AG04450 (cell line): ENCODE measurements around the gene SGCG. TPM values are rescaled to one million over a fixed set of nuclear protein-coding genes. Genes with fewer than 3 reads are reported as not detected.

Experiments used
- CTCF ChIA-PET: fragments of 300-600, 350-600 bp; formaldehyde crosslinking; extraction: SDS; loops from one replicate; lab custom pipeline; 2022; ENCODE audit warnings: antibody characterized with exemption, inconsistent platforms; lab: Charles Lee
- POLR2A ChIA-PET: fragments of 350-600 bp; formaldehyde crosslinking; extraction: SDS; loops from one replicate; lab custom pipeline; 2021; ENCODE audit warnings: antibody characterized with exemption, inconsistent platforms; lab: Yijun Ruan, JAX
- DNase-seq: peaks from one replicate; pipeline ENCODE4 v3.0.0-alpha.2; 2011; ENCODE audit warnings: low read depth, low spot score
- H3K27ac ChIP-seq: one replicate; pipeline ENCODE4 v1.5.1; 2012; ENCODE audit warnings: low read depth, low read length, control low read depth
- H3K27me3 ChIP-seq: one replicate; pipeline ENCODE4 v1.6.0; 2012; ENCODE audit warnings: low read length; ENCODE audit not compliant: control insufficient read depth, insufficient read depth
- H3K4me3 ChIP-seq: 2 replicates; pipeline ENCODE4 v1.5.1; 2011; ENCODE audit warnings: mild to moderate bottlenecking, low read depth, low read length, control low read depth
- H3K9me3 ChIP-seq: 2 replicates; pipeline ENCODE4 v1.5.1; 2012; ENCODE audit warnings: low read length; ENCODE audit not compliant: control insufficient read depth, insufficient read depth
- polyA plus RNA-seq: library from polyadenylated mRNA; depleted of rRNA; stranded (reverse); fragments of >200 nt; gene quantifications from 2 replicates; pipeline ENCODE4 v1.2.3, GENCODE V29; 2011
- TF ChIP-seq, protein P1 (sequence below): IDR thresholded peaks from 2 replicates; pipeline ENCODE4 v1.5.1; 2011; ENCODE audit warnings: low read depth, low read length, control low read depth, inconsistent platforms

Gene SGCG
- polyA plus RNA-seq, 1 experiment, result 0.10 TPM

DNA sequence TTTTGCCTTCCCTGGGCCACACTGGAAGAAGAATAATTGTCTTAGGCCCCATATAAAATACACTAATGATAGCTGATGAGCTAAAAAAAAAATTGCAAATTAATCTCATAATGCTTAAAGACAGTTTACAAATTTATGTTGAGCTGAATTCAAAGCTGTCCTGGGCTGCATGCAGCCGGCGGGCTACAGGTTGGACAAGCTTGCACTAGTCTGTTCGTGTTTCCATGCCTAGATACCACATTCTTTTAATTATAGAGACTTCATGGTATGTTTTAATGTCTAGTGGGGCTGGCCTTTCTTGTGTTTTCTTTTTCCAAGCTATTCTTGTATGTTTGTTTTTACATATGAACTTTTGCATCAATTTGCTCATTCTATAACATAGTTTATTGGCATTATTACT is 90.6 kb downstream of the SGCG start:
- no peaks in the 10 kb centered on the region for H3K27me3 ChIP-seq
- POLR2A ChIA-PET, result no interaction called here
- H3K4me3 ChIP-seq, result no peak overlapping the region
- H3K9me3 ChIP-seq, result no peaks in the 10 kb centered on the region
- CTCF ChIA-PET, result no interaction called here
- no peak for DNase-seq
- no peak overlapping the region for H3K27ac ChIP-seq
- TF ChIP-seq, protein P1, sequence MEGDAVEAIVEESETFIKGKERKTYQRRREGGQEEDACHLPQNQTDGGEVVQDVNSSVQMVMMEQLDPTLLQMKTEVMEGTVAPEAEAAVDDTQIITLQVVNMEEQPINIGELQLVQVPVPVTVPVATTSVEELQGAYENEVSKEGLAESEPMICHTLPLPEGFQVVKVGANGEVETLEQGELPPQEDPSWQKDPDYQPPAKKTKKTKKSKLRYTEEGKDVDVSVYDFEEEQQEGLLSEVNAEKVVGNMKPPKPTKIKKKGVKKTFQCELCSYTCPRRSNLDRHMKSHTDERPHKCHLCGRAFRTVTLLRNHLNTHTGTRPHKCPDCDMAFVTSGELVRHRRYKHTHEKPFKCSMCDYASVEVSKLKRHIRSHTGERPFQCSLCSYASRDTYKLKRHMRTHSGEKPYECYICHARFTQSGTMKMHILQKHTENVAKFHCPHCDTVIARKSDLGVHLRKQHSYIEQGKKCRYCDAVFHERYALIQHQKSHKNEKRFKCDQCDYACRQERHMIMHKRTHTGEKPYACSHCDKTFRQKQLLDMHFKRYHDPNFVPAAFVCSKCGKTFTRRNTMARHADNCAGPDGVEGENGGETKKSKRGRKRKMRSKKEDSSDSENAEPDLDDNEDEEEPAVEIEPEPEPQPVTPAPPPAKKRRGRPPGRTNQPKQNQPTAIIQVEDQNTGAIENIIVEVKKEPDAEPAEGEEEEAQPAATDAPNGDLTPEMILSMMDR, result no peak

DNA sequence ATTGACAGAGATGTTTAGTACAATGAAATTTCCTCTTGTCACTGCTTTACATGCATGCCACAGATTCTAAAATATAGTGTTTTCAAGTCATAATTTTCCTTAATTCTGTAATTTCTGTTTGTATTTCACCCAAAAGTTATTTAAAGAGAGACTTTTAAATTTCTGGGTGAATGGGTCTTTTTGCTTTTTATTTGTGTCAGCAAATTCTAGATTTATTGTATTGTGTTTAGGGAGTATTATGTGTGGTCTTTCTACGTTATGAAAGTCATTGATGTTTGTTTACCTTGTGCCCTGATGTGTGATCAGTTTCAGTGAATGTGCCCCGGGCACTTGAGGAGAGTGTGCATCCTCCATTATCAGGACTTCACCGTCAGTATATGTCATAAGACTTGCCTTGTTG is 92.7 kb downstream of the SGCG start:
- H3K27me3 ChIP-seq, result no peaks in the 10 kb centered on the region
- H3K4me3 ChIP-seq, result no peak overlapping the region
- H3K9me3 ChIP-seq, result no peaks in the 10 kb centered on the region
- ChIA-PET POLR2A (no interaction called here), CTCF (no interaction called here)
- no peak overlapping the region for H3K27ac ChIP-seq
- TF ChIP-seq, protein P1, result no peak
- DNase-seq, result no peak

DNA sequence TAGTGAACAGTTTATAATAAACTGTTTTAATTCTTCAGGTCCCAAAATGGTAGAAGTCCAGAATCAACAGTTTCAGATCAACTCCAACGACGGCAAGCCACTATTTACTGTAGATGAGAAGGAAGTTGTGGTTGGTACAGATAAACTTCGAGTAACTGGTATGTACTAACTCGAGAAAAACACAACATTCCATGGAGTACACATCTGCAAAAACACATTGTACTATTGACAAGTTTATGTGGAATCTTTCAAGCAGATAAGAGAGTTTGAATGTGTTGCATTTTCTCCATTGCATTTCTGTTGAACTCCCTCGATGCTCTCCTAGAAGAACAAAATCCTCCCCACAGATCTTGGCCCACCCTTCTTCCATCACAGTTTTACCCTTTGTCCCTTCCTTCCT is 98.5 kb downstream of the SGCG start:
- POLR2A ChIA-PET, result no interaction called here
- Histone ChIP-seq H3K9me3 (no peaks in the 10 kb centered on the region), H3K4me3 (no peak overlapping the region), H3K27me3 (peaks cover 2% of the 10 kb centered on the region), H3K27ac (no peak overlapping the region)
- no peak for DNase-seq
- CTCF ChIA-PET, result no interaction called here
- TF ChIP-seq, protein P1, result no peak

DNA sequence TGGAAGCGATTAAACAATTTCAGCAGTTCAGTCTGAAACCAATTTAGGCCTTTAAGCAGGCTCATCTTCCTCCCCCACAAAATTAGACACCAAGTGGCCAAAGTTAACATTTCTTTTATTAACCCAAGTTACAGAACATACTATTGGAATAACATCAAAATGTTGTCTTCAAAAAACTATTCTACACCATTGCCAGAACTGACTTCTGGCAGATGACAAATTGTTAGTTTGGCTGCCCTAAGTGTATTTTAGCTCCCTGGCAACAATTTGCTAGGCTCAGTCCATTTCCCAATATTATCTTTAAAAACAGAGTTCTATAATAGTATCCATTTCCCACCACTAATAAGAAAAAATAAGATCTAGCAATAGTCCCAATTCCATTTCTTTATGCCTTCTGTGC is 107.8 kb downstream of the SGCG start:
- no peak for DNase-seq
- Histone ChIP-seq H3K27ac (no peak overlapping the region), H3K4me3 (no peak overlapping the region), H3K9me3 (no peaks in the 10 kb centered on the region), H3K27me3 (no peaks in the 10 kb centered on the region)
- ChIA-PET POLR2A (no interaction called here), CTCF (interaction anchor here (1.1 kb wide), 1 partner anchor 71 kb away, joined by 3 read pairs; no protein-coding TSS in a partner anchor)
- TF ChIP-seq, protein P1, result no peak

DNA sequence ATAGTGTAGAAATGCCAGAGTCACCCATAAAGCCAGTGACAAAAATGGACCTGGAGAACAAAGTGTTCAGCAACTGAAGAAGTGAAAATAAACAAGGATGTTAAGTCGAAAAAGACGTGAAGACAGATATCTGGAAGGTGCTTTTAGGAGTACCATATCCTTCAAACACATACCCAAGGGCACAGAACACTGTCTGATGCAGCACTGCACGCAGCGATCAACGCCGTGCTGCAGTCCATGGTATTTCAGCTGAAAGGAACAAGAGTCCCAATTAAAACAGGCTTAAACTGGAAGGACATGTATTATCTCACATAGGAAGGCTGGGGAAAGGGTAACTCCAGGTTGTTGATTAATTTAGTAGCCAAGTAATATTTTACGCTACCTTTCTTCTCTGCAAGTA is 108.2 kb downstream of the SGCG start:
- TF ChIP-seq, protein P1, result no peak
- POLR2A ChIA-PET, result no interaction called here
- CTCF ChIA-PET, result no interaction called here
- no peaks in the 10 kb centered on the region for H3K27me3 ChIP-seq
- no peaks in the 10 kb centered on the region for H3K9me3 ChIP-seq
- H3K27ac ChIP-seq, result no peak overlapping the region
- no peak for DNase-seq
- no peak overlapping the region for H3K4me3 ChIP-seq
